ENCODE measurements around the gene AGAP1. TPM values are rescaled to one million over a fixed set of nuclear protein-coding genes. Genes with fewer than 3 reads are reported as not detected.

The AGAP1 gene
- total and polyA plus RNA-seq, 10 donors: 1.1 to 26.6 (median 11.3) TPM

DNA sequence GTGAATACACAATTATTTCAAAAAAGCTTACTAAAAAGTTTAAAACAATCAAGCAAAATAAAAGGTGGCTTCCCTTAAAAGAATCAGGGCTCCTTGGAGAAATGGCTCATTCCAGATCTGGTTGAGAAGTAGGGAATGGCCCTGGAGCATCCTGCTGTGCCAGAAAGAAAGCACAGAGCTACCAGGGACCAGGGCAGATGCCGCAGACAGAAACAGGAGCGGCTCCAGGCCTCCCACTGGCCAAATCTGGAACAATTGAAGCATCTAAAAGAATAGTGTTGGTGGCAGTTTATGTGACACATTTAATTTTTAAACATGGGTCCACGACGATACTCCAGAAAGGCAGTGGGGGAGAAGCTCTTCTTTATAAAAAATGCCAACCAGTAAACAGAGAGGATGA is 598.9 kb downstream of the AGAP1 start:
- H3K4me1 ChIP-seq: no peaks in the 10 kb centered on the region
- no peaks in the 10 kb centered on the region for H3K9me3 ChIP-seq
- TF ChIP-seq POLR2A (IDR thresholded peaks at IDR 0.05): no peak
- no peak for TF ChIP-seq POLR2AphosphoS5 (IDR thresholded peaks at IDR 0.05)
- TF ChIP-seq, protein P1, sequence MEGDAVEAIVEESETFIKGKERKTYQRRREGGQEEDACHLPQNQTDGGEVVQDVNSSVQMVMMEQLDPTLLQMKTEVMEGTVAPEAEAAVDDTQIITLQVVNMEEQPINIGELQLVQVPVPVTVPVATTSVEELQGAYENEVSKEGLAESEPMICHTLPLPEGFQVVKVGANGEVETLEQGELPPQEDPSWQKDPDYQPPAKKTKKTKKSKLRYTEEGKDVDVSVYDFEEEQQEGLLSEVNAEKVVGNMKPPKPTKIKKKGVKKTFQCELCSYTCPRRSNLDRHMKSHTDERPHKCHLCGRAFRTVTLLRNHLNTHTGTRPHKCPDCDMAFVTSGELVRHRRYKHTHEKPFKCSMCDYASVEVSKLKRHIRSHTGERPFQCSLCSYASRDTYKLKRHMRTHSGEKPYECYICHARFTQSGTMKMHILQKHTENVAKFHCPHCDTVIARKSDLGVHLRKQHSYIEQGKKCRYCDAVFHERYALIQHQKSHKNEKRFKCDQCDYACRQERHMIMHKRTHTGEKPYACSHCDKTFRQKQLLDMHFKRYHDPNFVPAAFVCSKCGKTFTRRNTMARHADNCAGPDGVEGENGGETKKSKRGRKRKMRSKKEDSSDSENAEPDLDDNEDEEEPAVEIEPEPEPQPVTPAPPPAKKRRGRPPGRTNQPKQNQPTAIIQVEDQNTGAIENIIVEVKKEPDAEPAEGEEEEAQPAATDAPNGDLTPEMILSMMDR (IDR thresholded peaks at IDR 0.05 in 8 of 11, conservative IDR thresholded peaks at IDR 0.05 in 3 of 11): no peak
- H3K27ac ChIP-seq: no peak overlapping the region
- no peak overlapping the region for H3K4me3 ChIP-seq
- no peaks in the 10 kb centered on the region for H3K27me3 ChIP-seq (replicated peaks in 1 of 7)
- H3K36me3 ChIP-seq: no peaks in the 10 kb centered on the region
- intact Hi-C loops (cut with DNase I; ENCODE audit: low total_unique reads): no loop called here
- peak; percentile 2 for DNase-seq
- 77 to 94% (median 88%) methylated on average over 4 of the region's 4 CpGs for WGBS, 5 donors

DNA sequence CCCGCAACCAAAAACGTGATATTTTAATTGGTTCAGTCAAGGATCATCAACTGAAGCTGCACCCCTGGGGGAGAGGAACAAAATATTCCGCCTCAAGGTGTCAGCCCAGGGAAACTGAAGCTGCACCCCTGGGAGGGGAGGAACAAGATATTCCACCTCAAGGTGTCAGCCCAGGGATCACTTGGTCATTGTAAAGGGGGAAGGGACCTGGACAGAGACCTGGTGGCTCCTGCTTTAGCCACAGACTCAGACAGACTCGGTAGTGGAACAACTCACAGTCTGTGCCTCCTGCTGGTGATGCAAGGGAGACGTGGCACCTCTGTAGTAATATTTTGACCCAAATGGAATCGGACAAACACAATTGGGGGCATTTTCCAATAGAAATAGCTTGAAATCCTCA is 599.3 kb downstream of the AGAP1 start:
- Histone ChIP-seq H3K4me1 (no peaks in the 10 kb centered on the region), H3K27me3 (replicated peaks in 1 of 7) (no peaks in the 10 kb centered on the region), H3K9me3 (no peaks in the 10 kb centered on the region), H3K4me3 (no peak overlapping the region), H3K27ac (no peak overlapping the region), H3K36me3 (no peaks in the 10 kb centered on the region)
- intact Hi-C loops (cut with DNase I; ENCODE audit: low total_unique reads): no loop called here
- 74 to 81% (median 75%) methylated on average over 6 of the region's 6 CpGs for WGBS, 5 donors
- DNase-seq: peak; percentile 4
- no peak for TF ChIP-seq POLR2A (IDR thresholded peaks at IDR 0.05)

DNA sequence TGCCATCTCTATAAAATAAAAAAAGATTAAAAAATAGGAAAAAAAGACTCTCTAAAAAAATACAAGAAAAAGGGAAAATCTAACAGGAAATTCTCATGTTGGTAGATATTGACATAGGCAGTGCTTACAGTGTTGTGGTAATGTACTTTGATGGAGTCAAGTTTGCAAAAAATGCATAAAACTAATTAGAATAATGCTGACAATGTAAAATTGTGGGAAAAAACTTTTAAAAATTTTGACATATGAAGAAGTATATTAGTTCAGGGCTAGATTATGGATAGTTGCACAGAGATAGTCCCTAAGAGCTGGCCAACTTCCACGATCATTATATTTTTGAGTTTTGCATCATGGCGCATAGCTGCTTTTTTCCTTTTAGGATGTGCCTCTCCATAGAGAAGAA is 601.7 kb downstream of the AGAP1 start:
- Histone ChIP-seq H3K4me1 (no peaks in the 10 kb centered on the region), H3K9me3 (no peaks in the 10 kb centered on the region), H3K27ac (no peak overlapping the region), H3K27me3 (replicated peaks in 1 of 7) (no peaks in the 10 kb centered on the region), H3K36me3 (no peaks in the 10 kb centered on the region), H3K4me3 (no peak overlapping the region)
- DNase-seq: no peak
- TF ChIP-seq, protein P1 (IDR thresholded peaks at IDR 0.05 in 8 of 11, conservative IDR thresholded peaks at IDR 0.05 in 3 of 11): no peak
- TF ChIP-seq POLR2AphosphoS5 (IDR thresholded peaks at IDR 0.05) (no peak), POLR2A (IDR thresholded peaks at IDR 0.05) (no peak)
- intact Hi-C loops (cut with DNase I; ENCODE audit: low total_unique reads): no loop called here
- WGBS, 5 donors: 92 to 99% (median 96%) methylated on average over 2 of the region's 2 CpGs

DNA sequence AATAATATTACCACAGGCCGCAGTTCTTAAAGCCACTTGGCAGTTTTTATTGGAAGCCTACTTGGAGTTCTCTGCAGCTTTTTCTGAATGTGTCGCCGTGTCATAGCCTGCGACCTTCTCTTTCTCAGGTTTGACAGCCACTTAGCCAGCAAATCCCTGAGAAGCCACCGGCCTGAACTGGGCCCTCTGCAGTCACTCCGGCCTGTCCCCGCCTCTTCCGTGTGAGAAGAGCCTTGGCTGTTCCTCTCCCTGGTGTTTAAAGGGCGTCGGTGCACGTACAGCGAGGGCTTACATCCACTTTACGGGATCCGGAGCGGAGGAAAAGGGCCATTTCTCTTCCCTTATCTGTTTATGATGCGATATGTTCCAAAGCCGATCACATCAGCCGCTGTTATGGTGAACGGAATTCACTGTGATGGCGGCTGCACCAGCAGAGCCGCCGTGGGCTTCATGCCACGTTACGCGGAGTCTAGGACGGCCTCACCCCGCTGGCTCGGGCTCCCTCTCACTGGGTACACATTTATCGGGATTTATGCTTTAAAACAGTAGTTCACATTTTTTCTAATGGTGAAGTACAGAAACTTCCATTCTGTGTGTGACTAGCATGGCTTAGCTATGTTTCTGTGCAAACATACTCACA is 607.6 kb downstream of the AGAP1 start:
- Histone ChIP-seq H3K27me3 (replicated peaks in 1 of 7) (no peaks in the 10 kb centered on the region), H3K36me3 (no peaks in the 10 kb centered on the region), H3K27ac (no peak overlapping the region), H3K4me1 (peaks cover 0 to 7% (median 6%) of the 10 kb centered on the region in 6 donors), H3K4me3 (no peak overlapping the region), H3K9me3 (no peaks in the 10 kb centered on the region)
- TF ChIP-seq POLR2AphosphoS5 (IDR thresholded peaks at IDR 0.05) (no peak), POLR2A (IDR thresholded peaks at IDR 0.05) (no peak)
- TF ChIP-seq, protein P1 (IDR thresholded peaks at IDR 0.05 in 8 of 11, conservative IDR thresholded peaks at IDR 0.05 in 3 of 11): no peak
- intact Hi-C loops (cut with DNase I; ENCODE audit: low total_unique reads): no loop called here
- DNase-seq: peak; percentile 64
- 84 to 92% (median 90%) methylated on average over 29 of the region's 29 CpGs for WGBS, 5 donors

Measured in spleen (tissue), 11 donors.